Keratinocyte (primary cell): ENCODE measurements around the gene RARA. TPM values are rescaled to one million over a fixed set of nuclear protein-coding genes. Genes with fewer than 3 reads are reported as not detected.

Source experiments
- DNase-seq: peaks from one replicate; pipeline ENCODE4 v3.0.0-alpha.2; 2011; ENCODE audit warnings: low read depth, missing footprints, low spot score
- FAIRE-seq: peaks from 2 replicates; lab custom pipeline; 2011; peaks lifted over from hg19 to GRCh38; lab: Jason Lieb, UNC
- H2AFZ ChIP-seq: 2 replicates; pipeline ENCODE4 v1.6.0; 2012; ENCODE audit warnings: low read length, control low read depth, inconsistent platforms; ENCODE audit not compliant: control insufficient read depth
- H3K27ac ChIP-seq: 2 replicates; pipeline ENCODE4 v1.5.1; 2011; ENCODE audit warnings: low read length; ENCODE audit not compliant: control insufficient read depth, insufficient read depth
- H3K27me3 ChIP-seq: 3 replicates; pipeline ENCODE4 v1.6.0; 2011; ENCODE audit warnings: low read length; ENCODE audit not compliant: control insufficient read depth, insufficient read depth; ENCODE audit errors: extremely low read depth
- H3K36me3 ChIP-seq, 2 experiments: 2 replicates in 1 of 2; 3 replicates in 1 of 2; pipeline ENCODE4 v1.5.1; 2011; ENCODE audit warnings: low read length in 2 of 2, mild to moderate bottlenecking in 1 of 2; ENCODE audit not compliant: control insufficient read depth in 2 of 2, insufficient read depth in 2 of 2; ENCODE audit errors: extremely low read depth in 1 of 2
- H3K4me1 ChIP-seq: 3 replicates; pipeline ENCODE4 v1.5.1; 2011; ENCODE audit warnings: low read length; ENCODE audit not compliant: control insufficient read depth, insufficient read depth; ENCODE audit errors: extremely low read depth
- H3K4me2 ChIP-seq: 3 replicates; pipeline ENCODE4 v1.6.0; 2011; ENCODE audit warnings: low read depth, low read length; ENCODE audit not compliant: control insufficient read depth, insufficient read depth; ENCODE audit errors: extremely low read depth
- H3K4me3 ChIP-seq, 3 experiments: fragments of 200-600 bp in 1 of 3; sonication (generic) in 1 of 3; 2 replicates in 2 of 3; 3 replicates in 1 of 3; pipeline ENCODE4 v1.5.1; 2011 to 2016; ENCODE audit warnings: low read length in 3 of 3, mild to moderate bottlenecking in 3 of 3, control low read depth in 2 of 3, inconsistent platforms in 1 of 3, low read depth in 1 of 3, mixed read lengths in 1 of 3, mixed run types in 1 of 3, moderate library complexity in 1 of 3; ENCODE audit not compliant: control insufficient read depth in 2 of 3, insufficient read depth in 2 of 3; ENCODE audit errors: extremely low read depth in 1 of 3
- H3K79me2 ChIP-seq: 2 replicates; pipeline ENCODE4 v1.6.0; 2012; ENCODE audit warnings: low read length; ENCODE audit not compliant: control insufficient read depth, insufficient read depth
- H3K9ac ChIP-seq: 3 replicates; pipeline ENCODE4 v1.6.0; 2011; ENCODE audit warnings: low read length; ENCODE audit not compliant: control insufficient read depth, insufficient read depth; ENCODE audit errors: extremely low read depth
- H3K9me1 ChIP-seq: 3 replicates; pipeline ENCODE4 v1.6.0; 2011; ENCODE audit warnings: low read length; ENCODE audit not compliant: control insufficient read depth, insufficient read depth; ENCODE audit errors: extremely low read depth
- H3K9me3 ChIP-seq: 2 replicates; pipeline ENCODE4 v1.5.1; 2012; ENCODE audit warnings: low read depth, low read length; ENCODE audit not compliant: control insufficient read depth
- H4K20me1 ChIP-seq: 3 replicates; pipeline ENCODE4 v1.6.0; 2011; ENCODE audit warnings: low read length; ENCODE audit not compliant: control insufficient read depth, insufficient read depth; ENCODE audit errors: extremely low read depth
- CTCF ChIP-seq, 3 experiments: IDR thresholded peaks in 1 of 3; conservative IDR thresholded peaks in 1 of 3; optimal IDR thresholded peaks in 1 of 3; 2 replicates in 2 of 3; 3 replicates in 1 of 3; pipeline versions ENCODE3 to v1.5.1; 2011; ENCODE audit warnings: low read length in 3 of 3, mild to moderate bottlenecking in 3 of 3, moderate library complexity in 2 of 3, control low read depth in 1 of 3, inconsistent platforms in 1 of 3; ENCODE audit not compliant: insufficient read depth in 2 of 3; ENCODE audit errors: extremely low read depth in 1 of 3
- EZH2 ChIP-seq: IDR thresholded peaks from one replicate; pipeline ENCODE4 v1.6.1; 2012; ENCODE audit warnings: inconsistent platforms, mild to moderate bottlenecking, low read length, moderate library complexity
- dilution Hi-C: fragments of 300-500 bp; cut with MboI; formaldehyde crosslinking; loops from one replicate; pipeline ENCODE4 v1.7.0; 2020; ENCODE audit warnings: low sequenced_read_pairs; ENCODE audit not compliant: extremely low pct_ligation_motif_present
- polyA plus RNA-seq, 5 experiments: library from polyadenylated mRNA; depleted of rRNA in 3 of 5; stranded (reverse) in 3 of 5; stranded (forward) in 1 of 5; unstranded in 1 of 5; fragments of >200 nt; gene quantifications; 1 replicate in 1 of 5; 2 replicates in 3 of 5; 3 replicates in 1 of 5; pipeline versions ENCODE4 v1.2.1 to v1.2.3, GENCODE V29; 2011 to 2012; ENCODE audit warnings: missing spikeins in 2 of 5, low read depth in 1 of 5, low replicate concordance in 1 of 5

RARA gene
- polyA plus RNA-seq, 1 donor (not counting 4 experiments of a cell fraction or from before 2014, with no cell fraction given): 3.8 TPM

GRCh38 chr17:40328386-40328766 is 19.4 kb downstream of the RARA start:
- no peak for DNase-seq
- H3K9ac ChIP-seq: no peak overlapping the region
- H3K9me3 ChIP-seq: no peaks in the 10 kb centered on the region
- H4K20me1 ChIP-seq: peaks cover 11% of the 10 kb centered on the region
- peaks cover 22% of the 10 kb centered on the region for H3K4me1 ChIP-seq
- H3K79me2 ChIP-seq: peaks cover 86% of the 10 kb centered on the region
- no peak overlapping the region for H3K4me3 ChIP-seq
- no peaks in the 10 kb centered on the region for H3K27me3 ChIP-seq
- peaks cover 2% of the 10 kb centered on the region for H3K9me1 ChIP-seq
- dilution Hi-C loops: no loop called here
- no peak for FAIRE-seq
- no peak overlapping the region for H2AFZ ChIP-seq
- TF ChIP-seq CTCF (optimal IDR thresholded peaks at IDR 0.05 in 1 of 3, IDR thresholded peaks at IDR 0.05 in 1 of 3, conservative IDR thresholded peaks at IDR 0.05 in 1 of 3; ENCODE audit: extremely low read depth in 1 of 3, insufficient read depth in 2 of 3, low read length in 3 of 3) (no peak), EZH2 (no peak)
- peaks cover 7 to 12% of the 10 kb centered on the region in 2 experiments for H3K36me3 ChIP-seq
- no peak overlapping the region for H3K4me2 ChIP-seq
- no peak overlapping the region for H3K27ac ChIP-seq

GRCh38 chr17:40329839-40330794 is 21.1 kb downstream of the RARA start:
- Histone ChIP-seq H2AFZ (no peak overlapping the region), H3K27ac (no peak overlapping the region), H4K20me1 (peaks cover 11% of the 10 kb centered on the region), H3K9ac (no peak overlapping the region), H3K9me1 (peaks cover 2% of the 10 kb centered on the region), H3K4me1 (peaks cover 20% of the 10 kb centered on the region), H3K79me2 (peaks cover 80% of the 10 kb centered on the region), H3K4me2 (no peak overlapping the region), H3K4me3 (no peak overlapping the region), H3K9me3 (no peaks in the 10 kb centered on the region), H3K27me3 (no peaks in the 10 kb centered on the region), H3K36me3 (peaks cover 7 to 10% of the 10 kb centered on the region in 2 experiments)
- dilution Hi-C loops: no loop called here
- no peak for FAIRE-seq
- DNase-seq: no peak
- no peak for TF ChIP-seq EZH2
- no peak for TF ChIP-seq CTCF (optimal IDR thresholded peaks at IDR 0.05 in 1 of 3, IDR thresholded peaks at IDR 0.05 in 1 of 3, conservative IDR thresholded peaks at IDR 0.05 in 1 of 3; ENCODE audit: extremely low read depth in 1 of 3, insufficient read depth in 2 of 3, low read length in 3 of 3)
